Jurkat, Clone E6-1 (cell line): ENCODE data around the gene GCH1.
A peak's percentile ranks its signal among the peaks of the same experiment; 100 is the strongest.
"Not testable (repeated sequence)": the region's sequence is repeated elsewhere in the genome, so short reads cannot be mapped to it uniquely, and the experiment has no call there.

Experiments
- DNase-seq: peaks from one replicate; pipeline ENCODE4 v3.0.0-alpha.2; 2011; ENCODE audit warnings: low read depth, low spot score
- H3K4me3 ChIP-seq: 2 replicates; pipeline ENCODE4 v1.5.1; 2011; ENCODE audit warnings: mild to moderate bottlenecking, low read length, control low read depth, moderate library complexity

Gene GCH1

GRCh38 chr14:54807428-54807827 lies 95.2 kb downstream of the GCH1 start:
- H3K4me3 ChIP-seq, result no peak overlapping the region
- no peak for DNase-seq

GRCh38 chr14:54806616-54807015 lies 96.0 kb downstream of the GCH1 start:
- DNase-seq, result no peak
- no peak overlapping the region for H3K4me3 ChIP-seq

GRCh38 chr14:54805445-54806322 lies 96.9 kb downstream of the GCH1 start:
- DNase-seq, result peak; percentile 54
- no peak overlapping the region for H3K4me3 ChIP-seq

- no peak overlapping the region for H3K4me3 ChIP-seq
Measured at GRCh38 chr14:54805070-54805444, 97.6 kb downstream of the GCH1 start.

GRCh38 chr14:54804538-54805041 lies 98.0 kb downstream of the GCH1 start:
- H3K4me3 ChIP-seq, result no peak overlapping the region

More at GRCh38 chr14:54805070-54805444, 97.6 kb downstream of the GCH1 start:
- DNase-seq, result no peak

GRCh38 chr14:54803926-54804537 lies 98.6 kb downstream of the GCH1 start:
- no peak for DNase-seq
- no peak overlapping the region for H3K4me3 ChIP-seq

More at GRCh38 chr14:54804538-54805041, 98.0 kb downstream of the GCH1 start:
- no peak for DNase-seq

GRCh38 chr14:54803396-54803795 lies 99.2 kb downstream of the GCH1 start:
- no peak overlapping the region for H3K4me3 ChIP-seq
- DNase-seq, result no peak

GRCh38 chr14:54801482-54801881 lies 101.1 kb downstream of the GCH1 start:
- not testable (repeated sequence) for H3K4me3 ChIP-seq, DNase-seq

- no peak for DNase-seq
- no peak overlapping the region for H3K4me3 ChIP-seq
Measured at GRCh38 chr14:54798465-54799124, 104.0 kb downstream of the GCH1 start.

- no peak overlapping the region for H3K4me3 ChIP-seq
- no peak for DNase-seq
Measured at GRCh38 chr14:54797986-54798385, 104.6 kb downstream of the GCH1 start.

GRCh38 chr14:54797556-54797955 lies 105.1 kb downstream of the GCH1 start:
- no peak for DNase-seq
- no peak overlapping the region for H3K4me3 ChIP-seq

- no peak for DNase-seq
- no peak overlapping the region for H3K4me3 ChIP-seq
Measured at GRCh38 chr14:54796961-54797360, 105.7 kb downstream of the GCH1 start.

- DNase-seq, result no peak
- H3K4me3 ChIP-seq, result no peak overlapping the region
Measured at GRCh38 chr14:54794796-54795195, 107.8 kb downstream of the GCH1 start.

- no peak for DNase-seq
Measured at GRCh38 chr14:54794159-54794558, 108.5 kb downstream of the GCH1 start.

GRCh38 chr14:54792288-54792687 lies 110.3 kb downstream of the GCH1 start:
- DNase-seq, result no peak
- H3K4me3 ChIP-seq, result no peak overlapping the region

More at GRCh38 chr14:54794159-54794558, 108.5 kb downstream of the GCH1 start:
- no peak overlapping the region for H3K4me3 ChIP-seq
